ENCODE data around the gene CYGB.

GRCh38 chr17:76574166-76574565 is 36.7 kb upstream of the CYGB start:
- TF ChIP-seq CTCF (conservative IDR thresholded peaks at IDR 0.05; ENCODE audit: low read depth, low read length): no peak
- no peak for TF ChIP-seq EZH2 (IDR thresholded peaks at IDR 0.05; ENCODE audit: borderline replicate concordance, low read depth, low read length, poor library complexity, severe bottlenecking)

Measured in A673 (cell line).